ENCODE measurements around the gene LRRC4C. TPM values are rescaled to one million over a fixed set of nuclear protein-coding genes. Genes with fewer than 3 reads are reported as not detected.
"Not testable (repeated sequence)": the region's sequence is repeated elsewhere in the genome, so short reads cannot be mapped to it uniquely, and the experiment has no call there.

The LRRC4C gene
- total RNA-seq, 4 donors from 2014 or later = 0.19 to 1.1 TPM; not detected in 2

GRCh38 chr11:41042688-41043087 lies 416.8 kb downstream of the LRRC4C start:
- 46 to 60% methylated on average over 3 of the region's 3 CpGs for WGBS, 2 donors
- no peak for DNase-seq (ENCODE audit: low spot score in 2 of 2)

DNA sequence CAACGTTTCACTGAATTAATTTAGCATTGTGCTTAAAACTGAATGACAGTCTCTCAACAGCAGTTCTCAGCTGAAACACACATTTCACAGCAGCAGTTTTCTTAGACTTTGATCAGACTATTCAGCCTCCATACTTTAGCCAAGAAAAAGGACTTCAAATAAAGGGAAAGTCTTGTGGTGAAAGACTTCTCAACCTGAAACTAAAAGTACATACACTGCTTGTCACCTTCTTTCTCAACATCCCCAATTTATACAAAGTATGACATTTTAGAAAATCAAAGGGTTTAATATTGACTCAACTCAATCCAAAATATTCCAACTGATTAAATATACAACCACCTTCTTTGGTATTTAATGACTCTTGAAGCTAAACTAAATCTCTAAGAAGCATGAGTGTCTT lies 419.0 kb downstream of the LRRC4C start:
- DNase-seq (ENCODE audit: low spot score in 2 of 2) = no peak
- intact Hi-C loops (cut with DNase I; ENCODE audit: low total_unique reads) = no loop called here
- TF ChIP-seq POLR2A (IDR thresholded peaks at IDR 0.05) (no peak), CTCF (IDR thresholded peaks at IDR 0.05) (no peak)
- no peak overlapping the region for H3K4me3 ChIP-seq (ENCODE audit: low read depth, poor library complexity, severe bottlenecking)
- 47 to 65% methylated on average over 1 of the region's 1 CpG for WGBS, 2 donors

More at GRCh38 chr11:41042688-41043087, 416.8 kb downstream of the LRRC4C start:
- H3K4me3 ChIP-seq (ENCODE audit: low read depth, poor library complexity, severe bottlenecking) = no peak overlapping the region
- intact Hi-C loops (cut with DNase I; ENCODE audit: low total_unique reads) = no loop called here
- TF ChIP-seq CTCF (IDR thresholded peaks at IDR 0.05) (no peak), POLR2A (IDR thresholded peaks at IDR 0.05) (no peak)

- TF ChIP-seq POLR2A (IDR thresholded peaks at IDR 0.05) = no peak
- H3K4me3 ChIP-seq (ENCODE audit: low read depth, poor library complexity, severe bottlenecking) = no peak overlapping the region
- intact Hi-C loops (cut with DNase I; ENCODE audit: low total_unique reads) = no loop called here
- no peak for DNase-seq (ENCODE audit: low spot score in 2 of 2)
- 82 to 95% methylated on average over 8 of the region's 8 CpGs for WGBS, 2 donors
Measured at GRCh38 chr11:41039592-41039991, 419.9 kb downstream of the LRRC4C start.

DNA sequence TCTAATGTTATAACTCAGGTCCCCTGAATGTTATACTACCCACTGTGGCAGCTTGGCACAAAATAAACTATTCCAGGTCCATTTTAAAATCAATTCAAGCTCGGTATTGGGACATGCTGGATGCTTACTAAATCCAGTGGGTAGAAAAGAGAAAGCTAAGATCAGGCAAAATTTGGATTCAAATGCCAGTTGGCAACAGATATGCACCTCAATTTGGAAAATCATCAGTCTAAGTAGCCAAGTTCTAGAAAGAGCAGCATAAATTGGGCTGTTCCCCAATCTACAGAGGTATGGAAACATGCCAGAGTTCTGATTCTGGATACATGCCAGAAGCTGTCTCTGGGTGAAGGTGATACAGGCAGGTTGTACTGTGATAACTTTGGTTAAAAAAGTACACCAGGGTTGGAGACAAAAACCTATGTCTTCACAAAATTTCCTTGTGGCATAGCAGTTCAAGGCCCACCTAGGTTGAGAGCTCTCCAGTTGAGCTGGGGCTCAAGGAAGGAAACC lies 427.8 kb downstream of the LRRC4C start:
- H3K4me3 ChIP-seq (ENCODE audit: low read depth, poor library complexity, severe bottlenecking) = no peak overlapping the region
- DNase-seq (ENCODE audit: low spot score in 2 of 2) = no peak
- WGBS, 2 donors = 47 to 53% methylated on average over 1 of the region's 1 CpG
- TF ChIP-seq POLR2A (IDR thresholded peaks at IDR 0.05) (no peak), CTCF (IDR thresholded peaks at IDR 0.05) (no peak)
- intact Hi-C loops (cut with DNase I; ENCODE audit: low total_unique reads) = no loop called here

DNA sequence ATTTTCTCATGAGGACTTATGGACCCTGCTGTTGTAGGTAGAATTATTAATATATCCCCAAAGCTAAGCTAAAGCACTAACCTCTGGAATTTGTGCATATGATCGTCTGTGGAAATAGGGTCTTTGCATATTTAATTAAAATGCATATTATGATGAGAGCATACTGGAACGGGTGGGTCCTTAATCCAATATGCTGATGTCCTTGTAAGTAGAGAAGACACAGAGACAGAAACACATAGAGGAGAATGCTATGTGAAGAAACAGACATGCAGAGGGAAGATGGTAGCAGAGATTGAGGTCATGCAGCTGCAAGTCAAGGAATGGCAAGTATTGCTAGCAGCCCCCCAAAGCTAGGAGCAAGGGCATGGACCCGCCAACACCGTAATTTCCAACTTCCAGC lies 439.2 kb downstream of the LRRC4C start:
- H3K4me3 ChIP-seq (ENCODE audit: low read depth, poor library complexity, severe bottlenecking) = no peak overlapping the region
- TF ChIP-seq POLR2A (IDR thresholded peaks at IDR 0.05) = no peak
- TF ChIP-seq CTCF (IDR thresholded peaks at IDR 0.05) = no peak
- intact Hi-C loops (cut with DNase I; ENCODE audit: low total_unique reads) = loop anchor here (1.0 kb wide), 1 partner anchor 25 kb away; no protein-coding TSS in a partner anchor
- 88 to 91% methylated on average over 4 of the region's 4 CpGs for WGBS, 2 donors
- DNase-seq (ENCODE audit: low spot score in 2 of 2) = no peak

DNA sequence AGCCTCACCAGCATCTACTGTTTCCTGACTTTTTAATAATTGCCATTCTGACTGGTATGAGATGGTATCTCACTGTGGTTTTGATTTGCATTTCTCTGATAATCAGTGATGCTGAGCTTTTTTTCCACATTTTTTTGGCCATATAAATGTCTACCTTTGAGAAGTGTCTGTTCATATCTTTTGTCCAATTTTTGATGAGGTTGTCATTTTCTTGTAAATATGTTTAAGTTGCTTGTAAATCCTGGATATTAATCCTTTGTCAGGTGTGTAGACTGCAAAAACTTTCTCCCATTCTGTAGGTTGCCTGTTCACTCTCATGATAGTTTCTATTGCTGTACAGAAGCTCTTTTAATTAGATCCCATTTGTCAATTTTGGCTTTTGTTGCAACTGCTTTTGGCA lies 439.8 kb downstream of the LRRC4C start:
- H3K4me3 ChIP-seq (ENCODE audit: low read depth, poor library complexity, severe bottlenecking); DNase-seq (ENCODE audit: low spot score in 2 of 2): not testable (repeated sequence)
- intact Hi-C loops (cut with DNase I; ENCODE audit: low total_unique reads) = loop anchor here (1.0 kb wide), 1 partner anchor 26 kb away; no protein-coding TSS in a partner anchor

DNA sequence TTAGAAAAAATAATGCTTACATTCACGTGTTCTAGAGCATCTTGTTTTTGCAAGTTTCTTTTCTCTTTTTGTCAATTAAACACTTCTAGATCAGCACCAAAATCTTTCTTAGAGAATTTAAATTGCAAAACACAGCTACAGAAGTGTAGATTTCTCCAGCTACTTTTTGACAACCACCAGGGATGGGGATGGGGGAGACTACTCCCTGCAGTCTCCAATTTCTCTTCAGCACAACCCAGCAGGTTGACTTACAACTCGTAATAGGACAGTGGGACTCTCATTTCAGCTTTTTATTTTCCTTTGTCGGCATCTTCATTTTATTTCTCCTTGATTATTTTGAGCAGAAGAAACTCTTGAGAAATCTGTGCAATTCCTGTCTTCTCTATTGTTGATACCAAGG lies 441.2 kb downstream of the LRRC4C start:
- intact Hi-C loops (cut with DNase I; ENCODE audit: low total_unique reads) = no loop called here
- no peak overlapping the region for H3K4me3 ChIP-seq (ENCODE audit: low read depth, poor library complexity, severe bottlenecking)
- 56 to 59% methylated on average over 3 of the region's 3 CpGs for WGBS, 2 donors
- TF ChIP-seq POLR2A (IDR thresholded peaks at IDR 0.05) (no peak), CTCF (IDR thresholded peaks at IDR 0.05) (no peak)
- DNase-seq (ENCODE audit: low spot score in 2 of 2) = no peak
